Tibial nerve (tissue), 4 donors: Measurements from ENCODE around the gene NCK2. TPM values are rescaled to one million over a fixed set of nuclear protein-coding genes. Genes with fewer than 3 reads are reported as not detected.

ENCODE experiments used
- DNase-seq, 2 donors: peaks; one replicate each; pipeline ENCODE4 v3.0.0-alpha.2; 2019; ENCODE audit warnings: low spot score in 2 of 2
- H3K27ac ChIP-seq, 4 donors: fragments of 200-600 bp; sonication (generic) in 3 of 4; one replicate each; pipeline ENCODE4 v1.5.1; 2017 to 2019; ENCODE audit warnings: mild to moderate bottlenecking in 1 of 4
- H3K27me3 ChIP-seq, 2 donors: fragments of 200-600 bp; sonication (generic) in 1 of 2; one replicate each; pipeline versions ENCODE4 v1.5.1 to v1.6.0; 2017 to 2019
- H3K36me3 ChIP-seq, 3 donors: fragments of 200-600 bp; sonication (generic); one replicate each; pipeline ENCODE4 v1.5.1; 2018 to 2019
- H3K4me1 ChIP-seq, 4 donors: fragments of 200-600 bp; sonication (generic) in 3 of 4; one replicate each; pipeline ENCODE4 v1.5.1; 2017 to 2019
- H3K4me3 ChIP-seq, 4 donors: fragments of 200-600 bp; sonication (generic) in 3 of 4; one replicate each; pipeline ENCODE4 v1.5.1; 2017 to 2019; ENCODE audit warnings: mild to moderate bottlenecking in 1 of 4, moderate library complexity in 1 of 4
- H3K9me3 ChIP-seq, 4 donors: fragments of 200-600 bp; sonication (generic) in 3 of 4; one replicate each; pipeline ENCODE4 v1.5.1; 2017 to 2019
- CTCF ChIP-seq, 5 experiments: fragments of 200-600 bp in 3 of 5; fragments of 450-650 bp in 2 of 5; sonication (generic) in 3 of 5; IDR thresholded peaks; one replicate each; pipeline ENCODE4 v1.5.1; 2016 to 2019; ENCODE audit warnings: antibody characterized with exemption in 5 of 5, mild to moderate bottlenecking in 3 of 5, moderate library complexity in 2 of 5
- EP300 ChIP-seq, 2 donors: sonication (generic); formaldehyde crosslinking; IDR thresholded peaks; one replicate each; pipeline ENCODE4 v1.6.1; 2017; ENCODE audit warnings: antibody characterized with exemption in 2 of 2, mild to moderate bottlenecking in 1 of 2
- POLR2A ChIP-seq, 2 donors: fragments of 450-650 bp; IDR thresholded peaks; one replicate each; pipeline ENCODE4 v1.6.1; 2017; ENCODE audit warnings: antibody characterized with exemption in 2 of 2, mild to moderate bottlenecking in 2 of 2, moderate library complexity in 2 of 2
- WGBS, 2 donors: methylation state at CpG; one replicate each; pipeline ENCODE4 v1.1.5; 2018; 5-methylcytosine and 5-hydroxymethylcytosine counted together
- total RNA-seq, 4 donors: library from RNA; depleted of rRNA; stranded (reverse); fragments of >200 nt; gene quantifications; one replicate each; pipeline ENCODE4 v1.1.0, GENCODE V29; 2016

Gene NCK2
- total RNA-seq, 4 donors from 2014 or later, result 22.6 to 35.9 (median 28.1) TPM

DNA sequence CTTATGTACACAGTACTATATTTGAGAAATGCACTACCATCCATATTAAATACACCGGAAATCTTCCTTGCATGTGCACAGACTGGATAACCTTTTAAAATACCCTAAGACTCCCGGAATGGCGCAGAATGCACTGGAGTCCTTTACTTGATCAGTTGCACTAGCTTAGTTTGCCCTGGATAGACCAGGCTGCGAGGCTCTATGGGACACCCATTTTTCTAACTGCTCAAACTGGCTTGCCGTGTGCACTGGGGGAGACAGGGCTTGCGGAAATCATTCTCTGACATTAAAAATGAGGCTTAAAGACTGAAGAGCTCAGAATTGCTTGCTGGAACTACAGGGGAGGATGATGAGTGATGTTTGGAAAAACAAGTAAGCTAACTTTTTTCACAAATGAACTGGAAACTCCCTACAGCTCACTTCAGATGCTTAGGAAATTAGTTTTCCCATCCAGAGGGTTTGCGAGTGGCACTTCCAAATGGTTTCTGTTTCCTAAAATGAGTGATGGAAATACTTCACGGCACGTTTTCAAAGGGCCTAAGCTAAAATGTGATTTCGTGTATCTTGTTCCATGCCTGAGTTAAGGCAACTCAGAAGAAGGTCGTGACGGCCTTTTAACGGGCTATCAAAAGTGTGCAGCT is 2.7 kb downstream of the NCK2 start:
- no peaks in the 10 kb centered on the region for H3K9me3 ChIP-seq
- peaks cover 0 to 43% (median 22%) of the 10 kb centered on the region in 4 donors for H3K4me1 ChIP-seq
- 72 to 81% methylated on average over 13 of the region's 13 CpGs for WGBS, 2 donors
- no peaks in the 10 kb centered on the region for H3K36me3 ChIP-seq
- H3K27ac ChIP-seq, result peak overlapping the region in 1 of 4 donors; percentile 2
- TF ChIP-seq EP300 (IDR thresholded peaks at IDR 0.05) (no peak), CTCF (IDR thresholded peaks at IDR 0.05) (no peak), POLR2A (IDR thresholded peaks at IDR 0.05) (no peak)
- no peaks in the 10 kb centered on the region for H3K27me3 ChIP-seq
- DNase-seq, result no peak
- peak overlapping the region in 1 of 4 donors; percentile 83 for H3K4me3 ChIP-seq

GRCh38 chr2:105747991-105748390 is 3.3 kb downstream of the NCK2 start:
- Histone ChIP-seq H3K36me3 (no peaks in the 10 kb centered on the region), H3K4me1 (peaks cover 0 to 43% (median 24%) of the 10 kb centered on the region in 4 donors), H3K9me3 (no peaks in the 10 kb centered on the region), H3K4me3 (no peak overlapping the region), H3K27me3 (no peaks in the 10 kb centered on the region), H3K27ac (no peak overlapping the region)
- WGBS, 2 donors, result 65 to 68% methylated on average over 4 of the region's 4 CpGs
- no peak for TF ChIP-seq EP300 (IDR thresholded peaks at IDR 0.05)
- TF ChIP-seq POLR2A (IDR thresholded peaks at IDR 0.05), result no peak
- TF ChIP-seq CTCF (IDR thresholded peaks at IDR 0.05), result no peak
- no peak for DNase-seq

- H3K27ac ChIP-seq, result no peak overlapping the region
- no peak for DNase-seq
- H3K4me3 ChIP-seq, result no peak overlapping the region
- peaks cover 0 to 42% (median 27%) of the 10 kb centered on the region in 4 donors for H3K4me1 ChIP-seq
- no peaks in the 10 kb centered on the region for H3K36me3 ChIP-seq
- TF ChIP-seq CTCF (IDR thresholded peaks at IDR 0.05) (no peak), EP300 (IDR thresholded peaks at IDR 0.05) (no peak), POLR2A (IDR thresholded peaks at IDR 0.05) (no peak)
- WGBS, 2 donors, result 56 to 61% methylated on average over 1 of the region's 1 CpG
- H3K27me3 ChIP-seq, result no peaks in the 10 kb centered on the region
- H3K9me3 ChIP-seq, result no peaks in the 10 kb centered on the region
Observed at GRCh38 chr2:105748566-105748965, 3.9 kb downstream of the NCK2 start.

GRCh38 chr2:105749583-105750400 is 5.1 kb downstream of the NCK2 start:
- H3K36me3 ChIP-seq, result no peaks in the 10 kb centered on the region
- no peaks in the 10 kb centered on the region for H3K9me3 ChIP-seq
- H3K27me3 ChIP-seq, result no peaks in the 10 kb centered on the region
- H3K4me3 ChIP-seq, result no peak overlapping the region
- H3K27ac ChIP-seq, result no peak overlapping the region
- H3K4me1 ChIP-seq, result peaks cover 0 to 55% (median 25%) of the 10 kb centered on the region in 4 donors
- WGBS, 2 donors, result 86 to 91% methylated on average over 18 of the region's 18 CpGs
- no peak for TF ChIP-seq EP300 (IDR thresholded peaks at IDR 0.05)
- TF ChIP-seq CTCF (IDR thresholded peaks at IDR 0.05), result no peak
- TF ChIP-seq POLR2A (IDR thresholded peaks at IDR 0.05), result no peak
- DNase-seq, result no peak

GRCh38 chr2:105750735-105751134 is 6.0 kb downstream of the NCK2 start:
- no peak overlapping the region for H3K4me3 ChIP-seq
- no peaks in the 10 kb centered on the region for H3K27me3 ChIP-seq
- TF ChIP-seq CTCF (IDR thresholded peaks at IDR 0.05) (no peak), EP300 (IDR thresholded peaks at IDR 0.05) (no peak), POLR2A (IDR thresholded peaks at IDR 0.05) (no peak)
- no peaks in the 10 kb centered on the region for H3K9me3 ChIP-seq
- no peaks in the 10 kb centered on the region for H3K36me3 ChIP-seq
- WGBS, 2 donors, result 88 to 90% methylated on average over 4 of the region's 4 CpGs
- H3K4me1 ChIP-seq, result peaks cover 0 to 58% (median 28%) of the 10 kb centered on the region in 4 donors
- H3K27ac ChIP-seq, result no peak overlapping the region
- no peak for DNase-seq
